Loucy (cell line): ENCODE measurements around the gene SHISA3.

Experiments used
- H2AFZ ChIP-seq: fragments of 200-600 bp; sonication (generic); 2 replicates; pipeline ENCODE4 v1.6.0; 2016; ENCODE audit warnings: antibody characterized with exemption, mild to moderate bottlenecking, low read length, moderate library complexity
- H3F3A ChIP-seq: fragments of 200-600 bp; 2 replicates; pipeline ENCODE4 v1.6.0; 2016; ENCODE audit warnings: antibody characterized with exemption, low read depth, mild to moderate bottlenecking
- H3K27me3 ChIP-seq: fragments of 200-600 bp; sonication (generic); 2 replicates; pipeline ENCODE4 v1.6.1; 2014; ENCODE audit warnings: low read length, mild to moderate bottlenecking; ENCODE audit not compliant: insufficient read depth, poor library complexity, severe bottlenecking
- H3K36me3 ChIP-seq: fragments of 200-600 bp; sonication (generic); 2 replicates; pipeline ENCODE4 v1.6.1; 2016; ENCODE audit warnings: low read length; ENCODE audit not compliant: insufficient read depth
- H3K4me1 ChIP-seq: fragments of 200-600 bp; sonication (generic); 2 replicates; pipeline ENCODE4 v1.5.1; 2014; ENCODE audit warnings: low read length, mild to moderate bottlenecking; ENCODE audit not compliant: insufficient read depth, poor library complexity, severe bottlenecking
- H3K4me2 ChIP-seq: fragments of 200-600 bp; sonication (generic); 2 replicates; pipeline ENCODE4 v1.6.0; 2014; ENCODE audit warnings: antibody characterized with exemption, low read length, low read depth, mild to moderate bottlenecking; ENCODE audit not compliant: poor library complexity, severe bottlenecking
- H3K4me3 ChIP-seq: fragments of 200-600 bp; sonication (generic); 2 replicates; pipeline ENCODE4 v1.5.1; 2014; ENCODE audit warnings: low read length, mild to moderate bottlenecking, mixed read lengths; ENCODE audit not compliant: poor library complexity, severe bottlenecking
- H3K79me2 ChIP-seq: fragments of 200-600 bp; sonication (generic); 2 replicates; pipeline ENCODE4 v1.6.1; 2014; ENCODE audit warnings: low read length; ENCODE audit not compliant: insufficient read depth
- H3K9ac ChIP-seq: fragments of 200-600 bp; sonication (generic); 2 replicates; pipeline ENCODE4 v1.6.0; 2014; ENCODE audit warnings: mild to moderate bottlenecking, low read depth, low read length, moderate library complexity; ENCODE audit not compliant: poor library complexity, severe bottlenecking
- H3K9me2 ChIP-seq: fragments of 200-600 bp; sonication (generic); replicated peaks from 2 replicates; pipeline ENCODE4 v1.6.1; 2016; ENCODE audit warnings: low read depth, low read length, mixed read lengths
- H3K9me3 ChIP-seq: fragments of 200-600 bp; sonication (generic); 2 replicates; pipeline ENCODE4 v1.6.1; 2014; ENCODE audit warnings: mild to moderate bottlenecking, antibody characterized with exemption, low read length, low read depth; ENCODE audit not compliant: insufficient read depth
- H4K20me1 ChIP-seq: fragments of 200-600 bp; sonication (generic); 2 replicates; pipeline ENCODE4 v1.6.0; 2014; ENCODE audit warnings: antibody characterized with exemption, low read length, mild to moderate bottlenecking; ENCODE audit not compliant: insufficient read depth, poor library complexity, severe bottlenecking
- CTCF ChIP-seq: fragments of 200-600 bp; sonication (generic); conservative IDR thresholded peaks from 2 replicates; pipeline ENCODE4 v1.5.1; 2014; ENCODE audit warnings: mild to moderate bottlenecking, antibody characterized with exemption, low read length
- EZH2phosphoT487 ChIP-seq: fragments of 200-600 bp; IDR thresholded peaks from 2 replicates; pipeline ENCODE4 v1.6.1; 2018; ENCODE audit warnings: antibody characterized with exemption, mild to moderate bottlenecking, moderate library complexity, borderline replicate concordance

SHISA3 gene

GRCh38 chr4:42350611-42351182 lies 46.6 kb upstream of the SHISA3 start:
- Histone ChIP-seq H3K79me2 (no peaks in the 10 kb centered on the region), H3K4me1 (no peaks in the 10 kb centered on the region), H3K4me2 (no peak overlapping the region), H3K9me3 (no peaks in the 10 kb centered on the region), H4K20me1 (no peaks in the 10 kb centered on the region), H3K27me3 (no peaks in the 10 kb centered on the region), H3K9me2 (no peaks in the 10 kb centered on the region), H2AFZ (no peak overlapping the region), H3K9ac (no peak overlapping the region), H3K4me3 (no peak overlapping the region), H3K36me3 (no peaks in the 10 kb centered on the region), H3F3A (no peaks in the 10 kb centered on the region)
- TF ChIP-seq EZH2phosphoT487, result no peak
- no peak for TF ChIP-seq CTCF

GRCh38 chr4:42352049-42352448 lies 45.2 kb upstream of the SHISA3 start:
- TF ChIP-seq EZH2phosphoT487 (no peak), CTCF (no peak)
- H3K9me2 ChIP-seq, result no peaks in the 10 kb centered on the region
- H3K9me3 ChIP-seq, result no peaks in the 10 kb centered on the region

GRCh38 chr4:42357325-42357724 lies 40.0 kb upstream of the SHISA3 start:
- Histone ChIP-seq H3K4me1 (no peaks in the 10 kb centered on the region), H3K9ac (no peak overlapping the region), H3F3A (no peaks in the 10 kb centered on the region), H2AFZ (no peak overlapping the region), H3K4me2 (no peak overlapping the region), H3K79me2 (no peaks in the 10 kb centered on the region), H3K9me3 (no peaks in the 10 kb centered on the region), H3K4me3 (no peak overlapping the region), H3K36me3 (no peaks in the 10 kb centered on the region), H4K20me1 (no peaks in the 10 kb centered on the region), H3K9me2 (no peaks in the 10 kb centered on the region), H3K27me3 (no peaks in the 10 kb centered on the region)
- no peak for TF ChIP-seq CTCF
- no peak for TF ChIP-seq EZH2phosphoT487

More at GRCh38 chr4:42352049-42352448, 45.2 kb upstream of the SHISA3 start:
- Histone ChIP-seq H3F3A (no peaks in the 10 kb centered on the region), H3K36me3 (no peaks in the 10 kb centered on the region), H3K9ac (no peak overlapping the region), H3K27me3 (no peaks in the 10 kb centered on the region), H3K4me3 (no peak overlapping the region), H3K4me2 (no peak overlapping the region), H4K20me1 (no peaks in the 10 kb centered on the region), H3K79me2 (no peaks in the 10 kb centered on the region), H3K4me1 (no peaks in the 10 kb centered on the region), H2AFZ (no peak overlapping the region)
